Activated B cell treated with CpG ODN at 0.5 μM for 24 hours (primary cell): Measurements from ENCODE around the gene CHD8. TPM values are rescaled to one million over a fixed set of nuclear protein-coding genes. Genes with fewer than 3 reads are reported as not detected.

ENCODE experiments used
- ATAC-seq: fragments of 200-7000 bp; cut with Tn5 transposase; one replicate; pipeline ENCODE4 v1.10.0; 2021; ENCODE audit warnings: low read depth, mild to moderate bottlenecking, moderate library complexity
- CTCF ChIA-PET: fragments of 350-600 bp; sonication (Branson Sonifier 250); formaldehyde crosslinking; loops from one replicate; lab custom pipeline; 2021; ENCODE audit warnings: antibody characterized with exemption; lab: Charles Lee
- POLR2A ChIA-PET: fragments of 350-600 bp; sonication (Branson Sonifier 250); formaldehyde crosslinking; loops from one replicate; lab custom pipeline; 2021; ENCODE audit warnings: antibody characterized with exemption; lab: Charles Lee
- DNase-seq: peaks from one replicate; pipeline ENCODE4 v3.0.0; 2022
- H3K27ac Mint-ChIP-seq: one replicate; pipeline ENCODE4 v1.8.0; 2020; ENCODE audit warnings: mixed read lengths
- H3K27me3 Mint-ChIP-seq: one replicate; pipeline ENCODE4 v1.8.0; 2021; ENCODE audit warnings: mixed read lengths
- H3K36me3 Mint-ChIP-seq: one replicate; pipeline ENCODE4 v1.8.0; 2021; ENCODE audit warnings: low read depth, mixed read lengths
- H3K4me1 Mint-ChIP-seq: one replicate; pipeline ENCODE4 v1.8.0; 2021; ENCODE audit warnings: mixed read lengths
- H3K4me3 Mint-ChIP-seq: one replicate; pipeline ENCODE4 v1.8.0; 2020; ENCODE audit warnings: mild to moderate bottlenecking, mixed read lengths
- H3K9me3 Mint-ChIP-seq: one replicate; pipeline ENCODE4 v1.8.0; 2020; ENCODE audit warnings: mixed read lengths
- intact Hi-C: fragments of 100-400 bp; cut with micrococcal nuclease; formaldehyde crosslinking; loops from one replicate; pipeline ENCODE4 v1.15.1; 2024
- total RNA-seq: library from RNA; stranded (reverse); gene quantifications from 2 replicates; pipeline ENCODE4 v1.2.3, GENCODE V29; 2022
- TF ChIP-seq, protein P1 (sequence below): fragments of 200-600 bp; IDR thresholded peaks from one replicate; pipeline ENCODE4 v1.8.0; 2022; ENCODE audit warnings: antibody characterized with exemption, mild to moderate bottlenecking

CHD8 gene
- total RNA-seq, 1 donor from 2014 or later, result 133 TPM

DNA sequence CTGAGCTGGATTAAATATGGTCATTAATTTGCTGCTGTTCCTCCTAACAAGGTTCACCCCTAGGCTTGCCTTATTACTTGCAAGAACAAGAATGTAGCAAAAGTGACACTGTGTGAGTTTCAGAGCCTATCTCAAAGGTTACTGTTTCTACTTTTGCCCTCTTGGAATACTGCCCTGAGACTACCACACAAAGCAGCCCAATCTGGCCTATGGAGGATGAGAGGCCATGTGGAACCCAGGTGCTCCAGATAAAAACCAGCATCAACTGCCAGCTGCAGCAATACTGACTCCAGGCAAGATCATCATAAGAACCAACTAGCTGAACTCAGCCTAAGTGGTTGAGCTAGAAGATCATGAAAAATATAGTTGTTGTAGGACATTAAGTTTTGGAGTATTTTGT is 49.7 kb downstream of the CHD8 start:
- no peak for DNase-seq
- ChIA-PET POLR2A (no interaction called here), CTCF (no interaction called here)
- Mint-ChIP-seq H3K9me3 (no peaks in the 10 kb centered on the region), H3K36me3 (peaks cover 91% of the 10 kb centered on the region), H3K27ac (no peak overlapping the region), H3K4me1 (no peaks in the 10 kb centered on the region), H3K27me3 (no peaks in the 10 kb centered on the region), H3K4me3 (no peak overlapping the region)
- intact Hi-C loops, result loop anchor here (5.0 kb wide), 1 partner anchor 39 kb away; no protein-coding TSS in a partner anchor
- TF ChIP-seq, protein P1, sequence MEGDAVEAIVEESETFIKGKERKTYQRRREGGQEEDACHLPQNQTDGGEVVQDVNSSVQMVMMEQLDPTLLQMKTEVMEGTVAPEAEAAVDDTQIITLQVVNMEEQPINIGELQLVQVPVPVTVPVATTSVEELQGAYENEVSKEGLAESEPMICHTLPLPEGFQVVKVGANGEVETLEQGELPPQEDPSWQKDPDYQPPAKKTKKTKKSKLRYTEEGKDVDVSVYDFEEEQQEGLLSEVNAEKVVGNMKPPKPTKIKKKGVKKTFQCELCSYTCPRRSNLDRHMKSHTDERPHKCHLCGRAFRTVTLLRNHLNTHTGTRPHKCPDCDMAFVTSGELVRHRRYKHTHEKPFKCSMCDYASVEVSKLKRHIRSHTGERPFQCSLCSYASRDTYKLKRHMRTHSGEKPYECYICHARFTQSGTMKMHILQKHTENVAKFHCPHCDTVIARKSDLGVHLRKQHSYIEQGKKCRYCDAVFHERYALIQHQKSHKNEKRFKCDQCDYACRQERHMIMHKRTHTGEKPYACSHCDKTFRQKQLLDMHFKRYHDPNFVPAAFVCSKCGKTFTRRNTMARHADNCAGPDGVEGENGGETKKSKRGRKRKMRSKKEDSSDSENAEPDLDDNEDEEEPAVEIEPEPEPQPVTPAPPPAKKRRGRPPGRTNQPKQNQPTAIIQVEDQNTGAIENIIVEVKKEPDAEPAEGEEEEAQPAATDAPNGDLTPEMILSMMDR, result no peak
- no peak for ATAC-seq

DNA sequence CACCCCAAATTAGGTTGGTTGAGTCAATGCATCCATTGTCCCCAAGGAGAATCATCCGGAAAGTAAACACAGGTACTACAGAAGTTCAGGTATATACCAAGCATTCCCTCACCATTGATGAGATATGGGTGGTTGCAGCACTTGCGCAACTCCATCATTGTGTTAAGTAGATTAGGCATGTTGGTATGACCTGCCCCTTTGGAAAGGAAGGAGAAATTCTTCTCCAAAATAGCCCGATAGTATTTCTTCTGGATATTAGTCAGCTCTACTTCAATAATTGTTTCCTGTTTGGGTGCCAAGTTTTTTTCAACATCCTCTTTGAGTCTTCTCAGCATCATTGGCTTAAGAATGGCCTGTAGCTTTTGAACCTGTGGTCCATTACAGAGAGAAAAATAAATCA is 50.8 kb downstream of the CHD8 start:
- H3K9me3 Mint-ChIP-seq, result no peaks in the 10 kb centered on the region
- no peak for ATAC-seq
- H3K27me3 Mint-ChIP-seq, result no peaks in the 10 kb centered on the region
- no peak overlapping the region for H3K4me3 Mint-ChIP-seq
- no peak for DNase-seq
- no peaks in the 10 kb centered on the region for H3K4me1 Mint-ChIP-seq
- H3K27ac Mint-ChIP-seq, result no peak overlapping the region
- POLR2A ChIA-PET, result no interaction called here
- TF ChIP-seq, protein P1, result no peak
- CTCF ChIA-PET, result no interaction called here
- intact Hi-C loops, result loop anchor here (5.0 kb wide), 1 partner anchor 38 kb away; no protein-coding TSS in a partner anchor
- peaks cover 91% of the 10 kb centered on the region for H3K36me3 Mint-ChIP-seq

DNA sequence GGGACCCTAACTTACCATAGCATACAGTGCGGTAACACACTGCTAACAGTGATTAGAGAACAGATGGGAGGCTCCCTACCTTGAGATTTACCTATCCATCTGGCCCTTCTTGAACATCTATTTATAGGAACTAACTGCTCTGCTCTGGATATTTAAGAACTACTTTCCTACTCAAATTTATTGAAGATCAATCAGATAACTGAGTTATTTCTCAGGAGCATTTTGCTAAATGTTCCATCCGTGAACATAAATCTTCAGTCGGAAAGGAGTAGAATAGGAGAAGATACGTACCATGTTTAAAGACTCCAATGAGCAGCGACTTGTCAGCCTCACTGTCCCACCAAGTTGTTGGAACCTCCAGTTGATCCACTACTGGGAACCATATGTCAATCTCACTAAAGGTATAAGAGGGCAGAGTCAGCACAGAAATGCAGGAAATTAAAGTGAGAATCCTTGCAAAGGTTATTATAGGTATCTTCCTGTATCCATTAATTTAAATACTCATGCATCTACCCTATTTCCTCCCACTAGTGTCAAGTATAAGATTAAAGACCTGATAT is 56.5 kb downstream of the CHD8 start:
- Mint-ChIP-seq H3K4me3 (no peak overlapping the region), H3K27me3 (no peaks in the 10 kb centered on the region), H3K27ac (no peak overlapping the region), H3K9me3 (no peaks in the 10 kb centered on the region), H3K4me1 (no peaks in the 10 kb centered on the region), H3K36me3 (peaks cover 83% of the 10 kb centered on the region)
- intact Hi-C loops, result loop anchor here (5.0 kb wide), 1 partner anchor 157 kb away; no protein-coding TSS in a partner anchor
- TF ChIP-seq, protein P1, result no peak
- DNase-seq (no peak), ATAC-seq (no peak)
- ChIA-PET POLR2A (no interaction called here), CTCF (no interaction called here)

DNA sequence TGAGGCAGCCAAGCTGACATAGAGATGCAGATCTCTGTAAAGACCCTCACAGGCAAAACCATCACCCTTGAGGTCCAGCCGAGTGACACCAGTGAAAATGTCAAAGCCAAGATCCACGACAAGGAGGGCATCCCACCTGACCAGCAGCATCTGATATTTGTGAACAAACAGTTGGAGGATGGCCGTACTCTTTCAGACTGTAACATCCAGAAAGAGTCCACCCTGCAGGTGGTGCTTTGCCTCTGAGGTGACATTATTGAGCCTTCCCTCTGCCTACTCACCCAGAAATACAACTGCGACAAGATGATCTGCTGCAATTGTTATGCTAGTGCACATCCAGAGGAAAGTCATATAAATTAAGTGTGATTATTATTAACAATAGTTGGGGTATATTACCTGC is 57.0 kb downstream of the CHD8 start:
- Mint-ChIP-seq H3K9me3 (no peaks in the 10 kb centered on the region), H3K4me3 (no peak overlapping the region), H3K27ac (no peak overlapping the region), H3K27me3 (no peaks in the 10 kb centered on the region), H3K4me1 (no peaks in the 10 kb centered on the region), H3K36me3 (peaks cover 86% of the 10 kb centered on the region)
- TF ChIP-seq, protein P1, result no peak
- ATAC-seq, result no peak
- intact Hi-C loops, result loop anchor here (5.0 kb wide), 1 partner anchor 157 kb away; no protein-coding TSS in a partner anchor
- POLR2A ChIA-PET, result no interaction called here
- CTCF ChIA-PET, result no interaction called here
- no peak for DNase-seq

DNA sequence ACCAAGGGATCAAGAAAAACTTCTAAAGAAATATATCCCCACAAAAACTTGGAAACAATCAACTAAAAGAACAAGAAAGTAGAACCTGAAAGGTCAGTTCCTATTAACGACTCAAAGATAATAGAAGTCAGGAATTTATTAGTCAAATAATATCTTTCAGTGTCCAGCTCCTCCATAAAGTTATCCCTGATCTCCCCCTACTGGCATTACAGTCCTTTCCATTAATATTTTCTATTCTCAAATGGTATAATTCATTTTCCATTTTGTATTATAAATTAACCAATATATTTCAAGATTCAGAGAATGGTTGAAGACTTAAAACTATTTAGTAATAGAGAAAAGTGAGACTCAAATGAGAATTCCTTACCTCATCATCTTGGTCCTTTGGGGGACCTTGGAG is 60.5 kb downstream of the CHD8 start:
- ChIA-PET POLR2A (interaction anchor here (1.0 kb wide), 1 partner anchor 165 kb away, joined by 3 read pairs; no protein-coding TSS in a partner anchor), CTCF (no interaction called here)
- Mint-ChIP-seq H3K27me3 (no peaks in the 10 kb centered on the region), H3K27ac (no peak overlapping the region), H3K4me3 (no peak overlapping the region), H3K36me3 (peaks cover 87% of the 10 kb centered on the region), H3K4me1 (no peaks in the 10 kb centered on the region), H3K9me3 (no peaks in the 10 kb centered on the region)
- TF ChIP-seq, protein P1, result no peak
- DNase-seq, result no peak
- no peak for ATAC-seq
- intact Hi-C loops, result loop anchor here (5.0 kb wide), 1 partner anchor 153 kb away; no protein-coding TSS in a partner anchor
